B cell (primary cell): ENCODE measurements around the gene AGTRAP. TPM values are rescaled to one million over a fixed set of nuclear protein-coding genes. Genes with fewer than 3 reads are reported as not detected.
A peak's percentile ranks its signal among the peaks of the same experiment; 100 is the strongest.

ENCODE experiments used
- ATAC-seq: fragments of 200-7000 bp; cut with Tn5 transposase; one replicate; pipeline ENCODE4 v1.10.0; 2021; ENCODE audit warnings: low read depth, mild to moderate bottlenecking, moderate number of reproducible peaks, moderate library complexity
- CTCF ChIA-PET: fragments of 350-600 bp; sonication (Branson Sonifier 250); formaldehyde crosslinking; loops from one replicate; lab custom pipeline; 2021; ENCODE audit warnings: antibody characterized with exemption, inconsistent platforms; lab: Charles Lee
- POLR2A ChIA-PET: fragments of 350-600 bp; sonication (Branson Sonifier 250); formaldehyde crosslinking; loops from one replicate; lab custom pipeline; 2021; ENCODE audit warnings: antibody characterized with exemption; lab: Charles Lee
- DNase-seq: peaks from one replicate; pipeline ENCODE4 v3.0.0; 2013
- H2AFZ ChIP-seq: 2 replicates; pipeline ENCODE4 v1.6.1; 2012; ENCODE audit warnings: mild to moderate bottlenecking, low read depth, low read length; ENCODE audit not compliant: insufficient read depth, poor library complexity, severe bottlenecking
- H3K27ac ChIP-seq, 2 donors: 1 replicate in 1 of 2; 2 replicates in 1 of 2; pipeline ENCODE4 v1.5.1; 2012 to 2013; ENCODE audit warnings: low read length in 2 of 2, mild to moderate bottlenecking in 2 of 2, moderate library complexity in 1 of 2
- H3K27me3 ChIP-seq, 4 experiments: fragments of 200-600 bp in 1 of 4; sonication (generic) in 1 of 4; replicated peaks in 1 of 4; 1 replicate in 2 of 4; 2 replicates in 2 of 4; pipeline versions ENCODE4 v1.6.1 to v1.7.0; 2013 to 2016; ENCODE audit warnings: low read length in 3 of 4, mild to moderate bottlenecking in 2 of 4, mixed read lengths in 1 of 4, moderate library complexity in 1 of 4; ENCODE audit not compliant: insufficient read depth in 4 of 4, control insufficient read depth in 3 of 4; ENCODE audit errors: control extremely low read depth in 1 of 4
- H3K36me3 ChIP-seq, 2 experiments: replicated peaks in 1 of 2; 1 replicate in 1 of 2; 2 replicates in 1 of 2; pipeline versions ENCODE4 v1.6.1 to v1.7.1; 2013; ENCODE audit warnings: low read length in 1 of 2; ENCODE audit not compliant: insufficient read depth in 2 of 2, control insufficient read depth in 1 of 2; ENCODE audit errors: control extremely low read depth in 1 of 2, extremely low read depth in 1 of 2
- H3K4me1 ChIP-seq, 2 donors: fragments of 200-600 bp in 1 of 2; sonication (generic) in 1 of 2; 1 replicate in 1 of 2; 2 replicates in 1 of 2; pipeline versions ENCODE4 v1.5.1 to v1.6.1; 2013 to 2017; ENCODE audit warnings: low read length in 2 of 2; ENCODE audit not compliant: control insufficient read depth in 2 of 2, insufficient read depth in 2 of 2
- H3K4me2 ChIP-seq: replicated peaks from 2 replicates; pipeline ENCODE3; 2012; ENCODE audit warnings: mild to moderate bottlenecking, low read depth, low read length; ENCODE audit not compliant: poor library complexity, severe bottlenecking
- H3K4me3 ChIP-seq, 5 experiments: fragments of 200-600 bp in 1 of 5; sonication (generic) in 1 of 5; 1 replicate in 3 of 5; 2 replicates in 2 of 5; pipeline versions ENCODE4 v1.5.1 to v1.7.0; 2011 to 2016; ENCODE audit warnings: low read length in 4 of 5, mild to moderate bottlenecking in 4 of 5, low read depth in 2 of 5, control low read depth in 1 of 5, moderate library complexity in 1 of 5; ENCODE audit not compliant: insufficient read depth in 1 of 5; ENCODE audit errors: control extremely low read depth in 1 of 5, extremely low read depth in 1 of 5
- H3K79me2 ChIP-seq: fragments of 200-600 bp; sonication (generic); one replicate; pipeline ENCODE4 v1.6.0; 2016; ENCODE audit warnings: low read length; ENCODE audit not compliant: control insufficient read depth, insufficient read depth
- H3K9ac ChIP-seq: fragments of 200-600 bp; sonication (generic); 2 replicates; pipeline ENCODE4 v1.6.1; 2017; ENCODE audit warnings: mild to moderate bottlenecking, low read length, moderate library complexity
- H3K9me3 ChIP-seq, 3 donors: one replicate each; pipeline versions ENCODE4 v1.6.1 to v1.7.1; 2013; ENCODE audit warnings: low read length in 2 of 3; ENCODE audit not compliant: control insufficient read depth in 2 of 3, insufficient read depth in 1 of 3; ENCODE audit errors: control extremely low read depth in 1 of 3
- H4K20me1 ChIP-seq: 2 replicates; pipeline ENCODE4 v1.6.0; 2012; ENCODE audit warnings: mild to moderate bottlenecking, low read length; ENCODE audit not compliant: insufficient read depth, control insufficient read depth, poor library complexity, severe bottlenecking
- H3K27ac Mint-ChIP-seq: one replicate; pipeline ENCODE4 v1.8.0; 2021; ENCODE audit warnings: mixed read lengths
- H3K27me3 Mint-ChIP-seq: one replicate; pipeline ENCODE4 v1.8.0; 2021; ENCODE audit warnings: mixed read lengths
- H3K4me1 Mint-ChIP-seq: one replicate; pipeline ENCODE4 v1.8.0; 2021; ENCODE audit warnings: mixed read lengths
- H3K4me3 Mint-ChIP-seq: one replicate; pipeline ENCODE4 v1.8.0; 2021; ENCODE audit warnings: mixed read lengths
- H3K9me3 Mint-ChIP-seq: one replicate; pipeline ENCODE4 v1.8.0; 2022; ENCODE audit warnings: mixed read lengths; ENCODE audit not compliant: insufficient read depth
- EZH2 ChIP-seq: IDR thresholded peaks from 2 replicates; pipeline ENCODE4 v1.6.1; 2012; ENCODE audit warnings: borderline replicate concordance, low read depth, mild to moderate bottlenecking, moderate library complexity, low read length; ENCODE audit not compliant: insufficient read depth, poor library complexity, severe bottlenecking
- WGBS: methylation state at CpG from one replicate; pipeline ENCODE4 v1.1.5; 2013; ENCODE audit warnings: missing lambda C conversion rate; ENCODE audit not compliant: insufficient coverage; 5-methylcytosine and 5-hydroxymethylcytosine counted together
- intact Hi-C: fragments of 100-400 bp; cut with micrococcal nuclease; formaldehyde crosslinking; loops from one replicate; pipeline ENCODE4 v1.10.0; 2022
- polyA plus RNA-seq: library from polyadenylated mRNA; depleted of rRNA; stranded (reverse); fragments of >200 nt; gene quantifications from 2 replicates; pipeline ENCODE4 v1.2.3, GENCODE V29; 2012
- total RNA-seq, 2 donors: library from RNA; stranded (reverse); fragments of 120-200 nt in 1 of 2; gene quantifications; 1 replicate in 1 of 2; 2 replicates in 1 of 2; pipeline versions ENCODE4 v1.2.3 to v1.2.4, GENCODE V29; 2013 to 2022
- TF ChIP-seq, protein P1 (sequence below): fragments of 200-600 bp; IDR thresholded peaks from one replicate; pipeline ENCODE4 v1.8.0; 2022; ENCODE audit warnings: antibody characterized with exemption, mild to moderate bottlenecking

The AGTRAP gene
- total and polyA plus RNA-seq, 2 donors (not counting 1 experiment from before 2014, with no cell fraction given), result 18.3 to 44.9 TPM

- Mint-ChIP-seq H3K4me1 (peaks cover 3% of the 10 kb centered on the region), H3K4me3 (no peak overlapping the region), H3K27me3 (peaks cover 22% of the 10 kb centered on the region), H3K9me3 (no peaks in the 10 kb centered on the region), H3K27ac (no peak overlapping the region)
- 85% methylated on average over 6 of the region's 6 CpGs for WGBS
- ATAC-seq, result no peak
- Histone ChIP-seq H3K4me1 (peaks cover 6 to 7% of the 10 kb centered on the region in 2 donors), H3K9me3 (peaks cover 0 to 5% (median 0%) of the 10 kb centered on the region in 3 donors), H3K27ac (no peak overlapping the region), H3K4me3 (no peak overlapping the region), H3K79me2 (no peaks in the 10 kb centered on the region), H4K20me1 (no peaks in the 10 kb centered on the region), H3K27me3 (peaks cover 0 to 21% (median 2%) of the 10 kb centered on the region in 4 experiments), H3K9ac (no peak overlapping the region), H3K36me3 (no peaks in the 10 kb centered on the region), H2AFZ (no peak overlapping the region), H3K4me2 (no peak overlapping the region)
- intact Hi-C loops, result no loop called here
- TF ChIP-seq, protein P1, sequence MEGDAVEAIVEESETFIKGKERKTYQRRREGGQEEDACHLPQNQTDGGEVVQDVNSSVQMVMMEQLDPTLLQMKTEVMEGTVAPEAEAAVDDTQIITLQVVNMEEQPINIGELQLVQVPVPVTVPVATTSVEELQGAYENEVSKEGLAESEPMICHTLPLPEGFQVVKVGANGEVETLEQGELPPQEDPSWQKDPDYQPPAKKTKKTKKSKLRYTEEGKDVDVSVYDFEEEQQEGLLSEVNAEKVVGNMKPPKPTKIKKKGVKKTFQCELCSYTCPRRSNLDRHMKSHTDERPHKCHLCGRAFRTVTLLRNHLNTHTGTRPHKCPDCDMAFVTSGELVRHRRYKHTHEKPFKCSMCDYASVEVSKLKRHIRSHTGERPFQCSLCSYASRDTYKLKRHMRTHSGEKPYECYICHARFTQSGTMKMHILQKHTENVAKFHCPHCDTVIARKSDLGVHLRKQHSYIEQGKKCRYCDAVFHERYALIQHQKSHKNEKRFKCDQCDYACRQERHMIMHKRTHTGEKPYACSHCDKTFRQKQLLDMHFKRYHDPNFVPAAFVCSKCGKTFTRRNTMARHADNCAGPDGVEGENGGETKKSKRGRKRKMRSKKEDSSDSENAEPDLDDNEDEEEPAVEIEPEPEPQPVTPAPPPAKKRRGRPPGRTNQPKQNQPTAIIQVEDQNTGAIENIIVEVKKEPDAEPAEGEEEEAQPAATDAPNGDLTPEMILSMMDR, result no peak
- no peak for TF ChIP-seq EZH2
- ChIA-PET POLR2A (no interaction called here), CTCF (no interaction called here)
- DNase-seq, result no peak
Observed at GRCh38 chr1:11761285-11761684, 25.3 kb downstream of the AGTRAP start.

GRCh38 chr1:11761988-11762406 is 26.1 kb downstream of the AGTRAP start, which contains the start of gene C1orf167:
TSS of gene C1orf167 (plus strand) at chr1:11762193. CDS start at chr1:11764401, 2,208 bp downstream.
- intact Hi-C loops, result no loop called here
- H3K4me2 ChIP-seq, result peak within 1 kb of the TSS; percentile 57
- no peak within 1 kb of the TSS for H3K27ac Mint-ChIP-seq

More at GRCh38 chr1:11761988-11762406, 26.1 kb downstream of the AGTRAP start, which contains the start of gene C1orf167:
- no peaks in the 10 kb centered on the region for H4K20me1 ChIP-seq
- H3K9me3 Mint-ChIP-seq, result no peaks in the 10 kb centered on the region
- 9% methylated on average over 29 of the region's 29 CpGs for WGBS
- peak; percentile 39 for ATAC-seq
- H3K27ac ChIP-seq, result no peak within 1 kb of the TSS
- peaks cover 3% of the 10 kb centered on the region for H3K4me1 Mint-ChIP-seq
- no peak for DNase-seq
- ChIA-PET POLR2A (no interaction called here), CTCF (no interaction called here)
- TF ChIP-seq, protein P1, result no peak
- no peak for TF ChIP-seq EZH2
- no peak within 1 kb of the TSS for H3K9ac ChIP-seq
- peaks cover 0 to 5% (median 0%) of the 10 kb centered on the region in 3 donors for H3K9me3 ChIP-seq
- H3K27me3 ChIP-seq, result peaks cover 0 to 21% (median 2%) of the 10 kb centered on the region in 4 experiments
- H3K4me3 Mint-ChIP-seq, result no peak within 1 kb of the TSS
- no peaks in the 10 kb centered on the region for H3K36me3 ChIP-seq
- H3K27me3 Mint-ChIP-seq, result peaks cover 21% of the 10 kb centered on the region
- peak within 1 kb of the TSS; percentile 26 for H2AFZ ChIP-seq
- H3K4me1 ChIP-seq, result peaks cover 6 to 7% of the 10 kb centered on the region in 2 donors
- H3K4me3 ChIP-seq, result no peak within 1 kb of the TSS
- no peaks in the 10 kb centered on the region for H3K79me2 ChIP-seq
